RWPE2 (cell line): ENCODE results near the gene SHC2.
A peak's percentile ranks its signal among the peaks of the same experiment; 100 is the strongest.

Source experiments
- ATAC-seq: fragments of 200-7000 bp; cut with Tn5 transposase; 3 replicates; pipeline ENCODE4 v1.9.1; 2021; ENCODE audit warnings: low read depth
- DNase-seq: peaks from one replicate; pipeline ENCODE4 v3.0.0-alpha.2; 2020; ENCODE audit warnings: low spot score
- H3K27ac ChIP-seq: fragments of 450-650 bp; 2 replicates; pipeline ENCODE4 v1.5.1; 2017; ENCODE audit warnings: mild to moderate bottlenecking; ENCODE audit not compliant: poor library complexity, severe bottlenecking
- H3K27me3 ChIP-seq: fragments of 250-450 bp; sonication (Bioruptor Pico); 2 replicates; pipeline ENCODE4 v1.5.1; 2021; ENCODE audit warnings: mild to moderate bottlenecking, moderate library complexity; ENCODE audit not compliant: insufficient read depth, poor library complexity, severe bottlenecking
- H3K36me3 ChIP-seq: fragments of 250-450 bp; sonication (Bioruptor Pico); 2 replicates; pipeline ENCODE4 v1.5.1; 2020; ENCODE audit warnings: low read depth, mild to moderate bottlenecking, moderate library complexity
- H3K4me1 ChIP-seq: fragments of 250-450 bp; sonication (Bioruptor Pico); 2 replicates; pipeline ENCODE4 v1.5.1; 2021; ENCODE audit warnings: mild to moderate bottlenecking, moderate library complexity; ENCODE audit not compliant: insufficient read depth, poor library complexity, severe bottlenecking
- H3K4me3 ChIP-seq: fragments of 250-450 bp; sonication (Bioruptor Pico); 2 replicates; pipeline ENCODE4 v1.5.1; 2021; ENCODE audit warnings: mild to moderate bottlenecking, moderate library complexity; ENCODE audit not compliant: severe bottlenecking
- H3K9me3 ChIP-seq: fragments of 250-450 bp; sonication (Bioruptor Pico); 2 replicates; pipeline ENCODE4 v1.5.1; 2021; ENCODE audit warnings: mild to moderate bottlenecking, moderate library complexity; ENCODE audit not compliant: severe bottlenecking
- TF ChIP-seq, protein P1 (sequence below): fragments of 450-650 bp; IDR thresholded peaks from one replicate; pipeline ENCODE4 v1.5.1; 2017; ENCODE audit warnings: mild to moderate bottlenecking, moderate library complexity; ENCODE audit not compliant: poor library complexity, severe bottlenecking

Gene SHC2

GRCh38 chr19:498511-498891 is 37.7 kb upstream of the SHC2 start:
- ATAC-seq (no peak), DNase-seq (no peak)
- Histone ChIP-seq H3K4me1 (no peaks in the 10 kb centered on the region), H3K9me3 (no peaks in the 10 kb centered on the region), H3K27me3 (peaks cover 15% of the 10 kb centered on the region), H3K27ac (no peak overlapping the region), H3K4me3 (no peak overlapping the region), H3K36me3 (no peaks in the 10 kb centered on the region)
- TF ChIP-seq, protein P1, sequence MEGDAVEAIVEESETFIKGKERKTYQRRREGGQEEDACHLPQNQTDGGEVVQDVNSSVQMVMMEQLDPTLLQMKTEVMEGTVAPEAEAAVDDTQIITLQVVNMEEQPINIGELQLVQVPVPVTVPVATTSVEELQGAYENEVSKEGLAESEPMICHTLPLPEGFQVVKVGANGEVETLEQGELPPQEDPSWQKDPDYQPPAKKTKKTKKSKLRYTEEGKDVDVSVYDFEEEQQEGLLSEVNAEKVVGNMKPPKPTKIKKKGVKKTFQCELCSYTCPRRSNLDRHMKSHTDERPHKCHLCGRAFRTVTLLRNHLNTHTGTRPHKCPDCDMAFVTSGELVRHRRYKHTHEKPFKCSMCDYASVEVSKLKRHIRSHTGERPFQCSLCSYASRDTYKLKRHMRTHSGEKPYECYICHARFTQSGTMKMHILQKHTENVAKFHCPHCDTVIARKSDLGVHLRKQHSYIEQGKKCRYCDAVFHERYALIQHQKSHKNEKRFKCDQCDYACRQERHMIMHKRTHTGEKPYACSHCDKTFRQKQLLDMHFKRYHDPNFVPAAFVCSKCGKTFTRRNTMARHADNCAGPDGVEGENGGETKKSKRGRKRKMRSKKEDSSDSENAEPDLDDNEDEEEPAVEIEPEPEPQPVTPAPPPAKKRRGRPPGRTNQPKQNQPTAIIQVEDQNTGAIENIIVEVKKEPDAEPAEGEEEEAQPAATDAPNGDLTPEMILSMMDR = no peak

DNA sequence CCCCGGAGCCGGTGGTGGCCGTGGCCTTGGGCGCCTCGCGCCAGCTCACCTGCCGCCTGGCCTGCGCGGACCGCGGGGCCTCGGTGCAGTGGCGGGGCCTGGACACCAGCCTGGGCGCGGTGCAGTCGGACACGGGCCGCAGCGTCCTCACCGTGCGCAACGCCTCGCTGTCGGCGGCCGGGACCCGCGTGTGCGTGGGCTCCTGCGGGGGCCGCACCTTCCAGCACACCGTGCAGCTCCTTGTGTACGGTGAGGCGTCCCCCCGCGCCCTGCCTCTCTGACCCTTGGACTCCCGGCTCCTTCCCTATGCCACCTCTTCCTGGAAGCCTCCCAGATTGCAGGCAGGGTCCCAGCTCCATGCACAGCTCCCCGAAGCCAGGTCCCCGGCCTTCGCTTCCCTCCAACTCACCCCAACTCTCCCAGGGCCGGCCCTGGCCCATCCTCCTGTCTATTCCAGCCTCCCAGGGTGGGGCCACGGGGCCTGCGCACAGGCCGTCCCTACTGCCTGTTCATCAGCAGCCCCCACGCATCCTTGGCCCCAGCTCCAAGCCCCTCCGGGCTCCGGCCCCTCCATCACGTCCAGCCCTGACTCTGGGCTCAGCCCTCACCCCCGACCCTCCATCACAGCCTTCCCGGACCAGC is 37.2 kb upstream of the SHC2 start:
- no peaks in the 10 kb centered on the region for H3K36me3 ChIP-seq
- TF ChIP-seq, protein P1 = no peak
- no peak overlapping the region for H3K4me3 ChIP-seq
- no peak overlapping the region for H3K27ac ChIP-seq
- DNase-seq (no peak), ATAC-seq (peak; percentile 31; the same call in 2 of the 3 replicates)
- peaks cover 15% of the 10 kb centered on the region for H3K27me3 ChIP-seq
- H3K9me3 ChIP-seq = no peaks in the 10 kb centered on the region
- no peaks in the 10 kb centered on the region for H3K4me1 ChIP-seq

DNA sequence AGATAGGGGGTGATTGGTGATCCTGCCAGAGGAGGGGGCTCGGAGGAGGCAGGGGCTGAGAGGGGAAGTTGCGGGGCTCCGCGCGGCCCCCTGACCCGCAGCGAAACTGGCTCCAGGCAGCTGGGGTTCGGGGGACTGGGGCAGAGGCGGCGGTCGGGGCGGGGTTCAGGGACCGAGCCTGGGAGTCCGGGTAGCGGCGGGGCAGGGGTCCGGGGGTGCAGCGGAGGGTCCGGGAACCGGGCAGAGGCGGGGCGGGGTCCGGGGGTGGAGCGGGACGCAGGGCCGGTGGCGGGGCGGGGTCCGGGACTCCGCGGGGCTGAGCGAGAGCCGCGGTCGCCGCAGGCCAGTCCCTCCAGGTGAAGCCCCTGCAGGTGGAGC is 36.6 kb upstream of the SHC2 start:
- ATAC-seq = no peak; the same call in 2 of the 3 replicates
- Histone ChIP-seq H3K27ac (no peak overlapping the region), H3K9me3 (no peaks in the 10 kb centered on the region), H3K4me3 (no peak overlapping the region), H3K4me1 (no peaks in the 10 kb centered on the region), H3K27me3 (peaks cover 15% of the 10 kb centered on the region), H3K36me3 (no peaks in the 10 kb centered on the region)
- TF ChIP-seq, protein P1 = no peak
- no peak for DNase-seq

- Histone ChIP-seq H3K27ac (no peak overlapping the region), H3K4me1 (no peaks in the 10 kb centered on the region), H3K4me3 (no peak overlapping the region), H3K9me3 (no peaks in the 10 kb centered on the region), H3K36me3 (no peaks in the 10 kb centered on the region), H3K27me3 (peaks cover 15% of the 10 kb centered on the region)
- TF ChIP-seq, protein P1 = no peak
- no peak for ATAC-seq
- DNase-seq = no peak
Measured at GRCh38 chr19:496986-497385, 36.2 kb upstream of the SHC2 start.

GRCh38 chr19:496112-496665 is 35.4 kb upstream of the SHC2 start, which contains the start of gene MADCAM1:
Gene MADCAM1, plus strand, starts transcription at chr19:496486. Its CDS starts 14 bp downstream, at chr19:496500.
- Histone ChIP-seq H3K27me3 (peaks cover 15% of the 10 kb centered on the region), H3K27ac (no peak within 1 kb of the TSS), H3K4me1 (no peaks in the 10 kb centered on the region), H3K9me3 (no peaks in the 10 kb centered on the region), H3K4me3 (no peak within 1 kb of the TSS), H3K36me3 (no peaks in the 10 kb centered on the region)
- ATAC-seq = no peak
- TF ChIP-seq, protein P1 = no peak
- DNase-seq = no peak
